Measurements from ENCODE around the gene GALT. TPM values are rescaled to one million over a fixed set of nuclear protein-coding genes. Genes with fewer than 3 reads are reported as not detected.

Gene GALT
- total RNA-seq, 1 donor from 2014 or later: 11.3 TPM

GRCh38 chr9:34685591-34685990, 39.1 kb downstream of the GALT start:
- H3K27me3 ChIP-seq (ENCODE audit: control insufficient read depth, insufficient read depth, low read length): no peaks in the 10 kb centered on the region
- FAIRE-seq (no peak), DNase-seq (ENCODE audit: low read depth) (no peak)
- no peak for TF ChIP-seq CTCF (IDR thresholded peaks at IDR 0.05; ENCODE audit: insufficient read depth, low read length, severe bottlenecking)
- H3K4me3 ChIP-seq (ENCODE audit: low read depth, low read length): no peak overlapping the region
- H3K36me3 ChIP-seq (ENCODE audit: control insufficient read depth, insufficient read depth, low read length): peaks cover 2% of the 10 kb centered on the region

GRCh38 chr9:34686231-34686630, 39.8 kb downstream of the GALT start:
- Histone ChIP-seq H3K27me3 (ENCODE audit: control insufficient read depth, insufficient read depth, low read length) (no peaks in the 10 kb centered on the region), H3K4me3 (ENCODE audit: low read depth, low read length) (no peak overlapping the region), H3K36me3 (ENCODE audit: control insufficient read depth, insufficient read depth, low read length) (no peaks in the 10 kb centered on the region)
- DNase-seq (ENCODE audit: low read depth) (no peak), FAIRE-seq (no peak)
- TF ChIP-seq CTCF (IDR thresholded peaks at IDR 0.05; ENCODE audit: insufficient read depth, low read length, severe bottlenecking): no peak

- no peak for TF ChIP-seq CTCF (IDR thresholded peaks at IDR 0.05; ENCODE audit: insufficient read depth, low read length, severe bottlenecking)
- no peak overlapping the region for H3K4me3 ChIP-seq (ENCODE audit: low read depth, low read length)
- no peaks in the 10 kb centered on the region for H3K36me3 ChIP-seq (ENCODE audit: control insufficient read depth, insufficient read depth, low read length)
- DNase-seq (ENCODE audit: low read depth): no peak
- no peak for FAIRE-seq
- no peaks in the 10 kb centered on the region for H3K27me3 ChIP-seq (ENCODE audit: control insufficient read depth, insufficient read depth, low read length)
Observed at GRCh38 chr9:34686732-34687131, 40.3 kb downstream of the GALT start.

- DNase-seq (ENCODE audit: low read depth) (no peak), FAIRE-seq (peak; percentile 47)
- Histone ChIP-seq H3K36me3 (ENCODE audit: control insufficient read depth, insufficient read depth, low read length) (no peaks in the 10 kb centered on the region), H3K27me3 (ENCODE audit: control insufficient read depth, insufficient read depth, low read length) (no peaks in the 10 kb centered on the region), H3K4me3 (ENCODE audit: low read depth, low read length) (no peak overlapping the region)
- no peak for TF ChIP-seq CTCF (IDR thresholded peaks at IDR 0.05; ENCODE audit: insufficient read depth, low read length, severe bottlenecking)
Observed at GRCh38 chr9:34687276-34688030, 41.0 kb downstream of the GALT start.

GRCh38 chr9:34688329-34689115, 42.0 kb downstream of the GALT start:
- no peak for DNase-seq (ENCODE audit: low read depth)
- no peak overlapping the region for H3K4me3 ChIP-seq (ENCODE audit: low read depth, low read length)
- H3K27me3 ChIP-seq (ENCODE audit: control insufficient read depth, insufficient read depth, low read length): no peaks in the 10 kb centered on the region
- no peaks in the 10 kb centered on the region for H3K36me3 ChIP-seq (ENCODE audit: control insufficient read depth, insufficient read depth, low read length)
- peak; percentile 86 for FAIRE-seq
- no peak for TF ChIP-seq CTCF (IDR thresholded peaks at IDR 0.05; ENCODE audit: insufficient read depth, low read length, severe bottlenecking)
